ENCODE results near the gene TRIM56.
A peak's percentile ranks its signal among the peaks of the same experiment; 100 is the strongest.

Gene TRIM56

DNA sequence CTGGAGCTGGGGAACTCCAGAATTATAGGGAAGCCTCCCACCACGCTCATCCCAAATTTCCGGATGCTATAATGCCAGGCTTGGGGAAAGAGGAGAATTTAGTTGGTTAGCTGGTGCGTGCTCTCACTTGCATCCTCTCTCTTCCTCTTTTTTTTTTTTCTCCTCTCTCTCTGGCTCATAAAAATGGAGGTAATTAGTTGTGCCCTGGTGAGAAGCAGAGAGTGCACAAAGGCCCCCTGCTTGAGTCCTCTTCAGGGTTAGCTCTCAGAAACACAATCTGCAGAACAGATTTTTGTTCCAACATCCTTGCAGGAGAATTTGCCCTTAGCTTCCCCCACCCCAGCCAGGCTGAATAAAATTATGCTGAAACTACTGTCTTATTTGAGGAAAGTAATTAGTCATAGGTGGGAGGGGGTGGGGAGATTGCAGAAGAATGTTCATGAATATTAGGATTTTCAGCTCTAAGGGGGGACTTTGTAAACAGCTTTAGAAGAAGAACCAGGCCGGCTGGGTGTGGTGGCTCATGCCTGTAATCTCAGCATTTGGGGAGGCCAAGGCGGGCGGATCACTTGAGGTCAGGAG, 49.2 kb downstream of the TRIM56 start:
- TF ChIP-seq, protein P1, sequence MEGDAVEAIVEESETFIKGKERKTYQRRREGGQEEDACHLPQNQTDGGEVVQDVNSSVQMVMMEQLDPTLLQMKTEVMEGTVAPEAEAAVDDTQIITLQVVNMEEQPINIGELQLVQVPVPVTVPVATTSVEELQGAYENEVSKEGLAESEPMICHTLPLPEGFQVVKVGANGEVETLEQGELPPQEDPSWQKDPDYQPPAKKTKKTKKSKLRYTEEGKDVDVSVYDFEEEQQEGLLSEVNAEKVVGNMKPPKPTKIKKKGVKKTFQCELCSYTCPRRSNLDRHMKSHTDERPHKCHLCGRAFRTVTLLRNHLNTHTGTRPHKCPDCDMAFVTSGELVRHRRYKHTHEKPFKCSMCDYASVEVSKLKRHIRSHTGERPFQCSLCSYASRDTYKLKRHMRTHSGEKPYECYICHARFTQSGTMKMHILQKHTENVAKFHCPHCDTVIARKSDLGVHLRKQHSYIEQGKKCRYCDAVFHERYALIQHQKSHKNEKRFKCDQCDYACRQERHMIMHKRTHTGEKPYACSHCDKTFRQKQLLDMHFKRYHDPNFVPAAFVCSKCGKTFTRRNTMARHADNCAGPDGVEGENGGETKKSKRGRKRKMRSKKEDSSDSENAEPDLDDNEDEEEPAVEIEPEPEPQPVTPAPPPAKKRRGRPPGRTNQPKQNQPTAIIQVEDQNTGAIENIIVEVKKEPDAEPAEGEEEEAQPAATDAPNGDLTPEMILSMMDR (IDR thresholded peaks at IDR 0.05; ENCODE audit: insufficient read depth, low read depth, low read length, missing control alignments), result no peak
- DNase-seq (ENCODE audit: low read depth), result no peak
- no peak overlapping the region for H3K4me3 ChIP-seq (ENCODE audit: low read depth, low read length)

GRCh38 chr7:101137651-101138212, 52.5 kb downstream of the TRIM56 start:
- 0 out of 2 replicates have a peak overlapping the region, but pooled peaks have one; percentile 45 for H3K4me3 ChIP-seq (ENCODE audit: low read depth, low read length)
- TF ChIP-seq, protein P1 (IDR thresholded peaks at IDR 0.05; ENCODE audit: insufficient read depth, low read depth, low read length, missing control alignments), result no peak
- no peak for DNase-seq (ENCODE audit: low read depth)

- peak overlapping the region; percentile 45 for H3K4me3 ChIP-seq (ENCODE audit: low read depth, low read length)
- peak; percentile 90 for DNase-seq (ENCODE audit: low read depth)
- TF ChIP-seq, protein P1 (IDR thresholded peaks at IDR 0.05; ENCODE audit: insufficient read depth, low read depth, low read length, missing control alignments), result peak; percentile 76
Measured at GRCh38 chr7:101138213-101138870, 53.1 kb downstream of the TRIM56 start.

DNA sequence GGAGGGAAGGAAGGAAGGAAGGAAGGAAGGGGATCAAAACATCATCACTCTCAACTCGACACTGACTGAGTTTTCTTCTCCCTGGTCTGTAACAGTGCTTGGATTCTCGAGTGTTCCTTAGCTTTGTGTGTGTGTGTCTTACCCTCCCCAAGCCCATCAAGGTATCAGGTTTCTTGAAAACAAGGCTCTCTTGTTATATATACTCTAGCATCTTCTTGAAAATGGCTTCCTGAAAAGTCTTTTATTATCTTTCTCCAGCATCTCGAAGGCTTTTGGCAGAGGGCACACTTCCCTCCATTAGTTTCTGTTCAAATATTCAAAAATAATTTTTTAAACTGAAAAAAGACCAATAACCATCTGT, 55.0 kb downstream of the TRIM56 start:
- no peak for DNase-seq (ENCODE audit: low read depth)
- TF ChIP-seq, protein P1 (IDR thresholded peaks at IDR 0.05; ENCODE audit: insufficient read depth, low read depth, low read length, missing control alignments), result no peak
- H3K4me3 ChIP-seq (ENCODE audit: low read depth, low read length), result no peak overlapping the region

DNA sequence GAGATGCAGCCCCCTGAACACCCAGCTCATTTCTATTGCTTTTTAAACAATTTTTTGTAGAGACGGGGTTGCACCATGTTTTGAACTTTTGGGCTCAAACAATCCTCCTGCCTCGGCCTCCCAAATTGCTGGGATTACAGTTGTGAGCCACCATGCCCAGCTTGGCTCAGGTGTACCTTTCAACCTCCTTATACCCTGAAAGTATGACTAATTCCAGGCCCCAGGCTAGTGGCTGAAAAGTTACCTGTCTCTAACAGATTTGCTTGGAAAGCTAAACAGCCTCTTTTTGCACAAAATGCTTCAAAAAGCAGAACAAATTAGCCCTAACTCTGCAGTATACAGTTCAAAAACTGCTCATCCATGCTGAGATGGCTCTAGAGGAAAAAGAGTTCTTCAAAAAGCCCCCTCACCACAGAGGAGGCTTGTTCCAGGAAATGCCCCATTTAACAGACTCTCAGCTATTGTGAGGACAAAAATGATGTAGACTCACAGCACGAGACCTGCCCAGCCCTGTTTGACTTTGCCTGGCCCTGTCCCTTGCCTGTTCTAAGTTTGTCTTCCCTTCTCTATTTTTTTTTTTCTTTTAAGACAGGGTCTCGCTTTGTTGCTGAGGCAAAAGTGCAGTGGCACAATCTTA, 55.6 kb downstream of the TRIM56 start:
- TF ChIP-seq, protein P1 (IDR thresholded peaks at IDR 0.05; ENCODE audit: insufficient read depth, low read depth, low read length, missing control alignments), result no peak
- no peak for DNase-seq (ENCODE audit: low read depth)
- H3K4me3 ChIP-seq (ENCODE audit: low read depth, low read length), result no peak overlapping the region

All from GM12865 (cell line).